Right atrium auricular region (tissue), 2 donors: ENCODE data around the gene OR56B1. TPM values are rescaled to one million over a fixed set of nuclear protein-coding genes. Genes with fewer than 3 reads are reported as not detected.
A peak's percentile ranks its signal among the peaks of the same experiment; 100 is the strongest.

ENCODE experiments used
- DNase-seq: peaks from one replicate; pipeline ENCODE4 v3.0.0-alpha.2; 2019; ENCODE audit warnings: low spot score
- H3K27ac ChIP-seq, 2 donors: fragments of 200-600 bp; sonication (generic); 1 replicate in 1 of 2; 2 replicates in 1 of 2; pipeline ENCODE4 v1.5.1; 2016 to 2019
- H3K27me3 ChIP-seq, 2 donors: fragments of 200-600 bp; sonication (generic); one replicate each; pipeline versions ENCODE4 v1.5.1 to v1.6.0; 2017 to 2019
- H3K36me3 ChIP-seq: fragments of 200-600 bp; sonication (generic); one replicate; pipeline ENCODE4 v1.5.1; 2016
- H3K4me1 ChIP-seq, 2 donors: fragments of 200-600 bp; sonication (generic); one replicate each; pipeline versions ENCODE4 v1.5.1 to v1.6.0; 2017 to 2019
- H3K4me3 ChIP-seq, 2 donors: fragments of 200-600 bp; sonication (generic); 1 replicate in 1 of 2; 2 replicates in 1 of 2; pipeline ENCODE4 v1.5.1; 2017 to 2019; ENCODE audit warnings: mild to moderate bottlenecking in 1 of 2, moderate library complexity in 1 of 2
- H3K9me3 ChIP-seq, 2 donors: fragments of 200-600 bp; sonication (generic); one replicate each; pipeline ENCODE4 v1.5.1; 2019
- CTCF ChIP-seq, 2 donors: fragments of 200-600 bp; sonication (generic); IDR thresholded peaks; one replicate each; pipeline ENCODE4 v1.5.1; 2019; ENCODE audit warnings: antibody characterized with exemption in 2 of 2
- total RNA-seq, 2 donors: library from RNA; depleted of rRNA; stranded (reverse); fragments of >200 nt; gene quantifications; one replicate each; pipeline ENCODE4 v1.1.0, GENCODE V29; 2016

The OR56B1 gene
- total RNA-seq, 2 donors from 2014 or later, result not detected

- peaks cover 0 to 12% of the 10 kb centered on the region in 2 donors for H3K4me1 ChIP-seq
- no peaks in the 10 kb centered on the region for H3K27me3 ChIP-seq
- H3K36me3 ChIP-seq, result peaks cover under 1% of the 10 kb centered on the region
- DNase-seq, result no peak
- H3K27ac ChIP-seq, result peak overlapping the region in 1 of 2 donors; percentile 16
- no peaks in the 10 kb centered on the region for H3K9me3 ChIP-seq
- no peak for TF ChIP-seq CTCF (IDR thresholded peaks at IDR 0.05)
- peak overlapping the region; percentile 27 to 46 for H3K4me3 ChIP-seq
Observed at GRCh38 chr11:5691964-5692361, 44.3 kb upstream of the OR56B1 start.

GRCh38 chr11:5694642-5695041, 41.6 kb upstream of the OR56B1 start:
- H3K27me3 ChIP-seq, result no peaks in the 10 kb centered on the region
- no peaks in the 10 kb centered on the region for H3K9me3 ChIP-seq
- H3K4me1 ChIP-seq, result peaks cover 0 to 12% of the 10 kb centered on the region in 2 donors
- no peak overlapping the region for H3K27ac ChIP-seq
- no peak for TF ChIP-seq CTCF (IDR thresholded peaks at IDR 0.05)
- H3K4me3 ChIP-seq, result no peak overlapping the region
- DNase-seq, result no peak
- peaks cover 6% of the 10 kb centered on the region for H3K36me3 ChIP-seq

GRCh38 chr11:5695580-5695979, 40.7 kb upstream of the OR56B1 start:
- DNase-seq, result no peak
- peaks cover 0 to 12% of the 10 kb centered on the region in 2 donors for H3K4me1 ChIP-seq
- no peak overlapping the region for H3K27ac ChIP-seq
- H3K4me3 ChIP-seq, result no peak overlapping the region
- TF ChIP-seq CTCF (IDR thresholded peaks at IDR 0.05), result no peak
- no peaks in the 10 kb centered on the region for H3K27me3 ChIP-seq
- no peaks in the 10 kb centered on the region for H3K9me3 ChIP-seq
- H3K36me3 ChIP-seq, result peaks cover 6% of the 10 kb centered on the region

- TF ChIP-seq CTCF (IDR thresholded peaks at IDR 0.05), result no peak
- Histone ChIP-seq H3K27me3 (no peaks in the 10 kb centered on the region), H3K4me1 (peaks cover 0 to 12% of the 10 kb centered on the region in 2 donors), H3K27ac (no peak overlapping the region), H3K4me3 (no peak overlapping the region), H3K36me3 (peaks cover 6% of the 10 kb centered on the region), H3K9me3 (no peaks in the 10 kb centered on the region)
- DNase-seq, result no peak
Observed at GRCh38 chr11:5696210-5696609, 40.0 kb upstream of the OR56B1 start.

- Histone ChIP-seq H3K4me1 (no peaks in the 10 kb centered on the region), H3K9me3 (no peaks in the 10 kb centered on the region), H3K36me3 (peaks cover 6% of the 10 kb centered on the region), H3K4me3 (no peak overlapping the region), H3K27me3 (no peaks in the 10 kb centered on the region), H3K27ac (no peak overlapping the region)
- no peak for TF ChIP-seq CTCF (IDR thresholded peaks at IDR 0.05)
- no peak for DNase-seq
Observed at GRCh38 chr11:5698281-5698680, 38.0 kb upstream of the OR56B1 start.

- Histone ChIP-seq H3K4me1 (no peaks in the 10 kb centered on the region), H3K27ac (no peak overlapping the region), H3K4me3 (no peak overlapping the region), H3K9me3 (no peaks in the 10 kb centered on the region), H3K36me3 (peaks cover 6% of the 10 kb centered on the region), H3K27me3 (no peaks in the 10 kb centered on the region)
- no peak for TF ChIP-seq CTCF (IDR thresholded peaks at IDR 0.05)
- DNase-seq, result no peak
Observed at GRCh38 chr11:5700421-5701054, 35.7 kb upstream of the OR56B1 start.
